ENCODE results near the gene IER3. TPM values are rescaled to one million over a fixed set of nuclear protein-coding genes. Genes with fewer than 3 reads are reported as not detected.
A peak's percentile ranks its signal among the peaks of the same experiment; 100 is the strongest.

IER3 gene
- total and polyA plus RNA-seq, 2 of the 13 experiments (the other 11 are each of a cell fraction or from before 2014, with no cell fraction given) = 51.1 to 131 TPM

GRCh38 chr6:30769088-30769852, 24.9 kb upstream of the IER3 start (continued):
- peak; percentile 27; the same call in 1 of the 2 replicates for TF ChIP-seq ARNT2 (CRISPR knock-in tag; IDR thresholded peaks at IDR 0.05; ENCODE audit: low read depth)
- peak; percentile 80 for TF ChIP-seq HOXA5 (CRISPR knock-in tag; IDR thresholded peaks at IDR 0.05)
- TF ChIP-seq RNF219 (CRISPR knock-in tag; IDR thresholded peaks at IDR 0.05) = peak; percentile 96
- peak; percentile 90 for TF ChIP-seq RXRA (CRISPR knock-in tag; IDR thresholded peaks at IDR 0.05)
- no peak; the same call in 1 of the 2 replicates for TF ChIP-seq ZNF3 (CRISPR knock-in tag; IDR thresholded peaks at IDR 0.05)
- TF ChIP-seq ZNF776 (CRISPR knock-in tag; IDR thresholded peaks at IDR 0.05) = no peak
- no peak for TF ChIP-seq FOXO4 (CRISPR knock-in tag; conservative IDR thresholded peaks at IDR 0.05)
- TF ChIP-seq ZKSCAN5 (CRISPR knock-in tag; IDR thresholded peaks at IDR 0.05) = peak; percentile 100
- peak; percentile 60; the same call in 1 of the 2 replicates for TF ChIP-seq KDM1A (CRISPR knock-in tag; IDR thresholded peaks at IDR 0.05)
- TF ChIP-seq SOX13 (IDR thresholded peaks at IDR 0.05) = peak; percentile 97
- TF ChIP-seq SOX13 (CRISPR knock-in tag; conservative IDR thresholded peaks at IDR 0.05 in 1 of 2, IDR thresholded peaks at IDR 0.05 in 1 of 2) = peak; percentile 73 to 95
- TF ChIP-seq ZNF17 (CRISPR knock-in tag; IDR thresholded peaks at IDR 0.05) = no peak
- TF ChIP-seq TEAD2 (CRISPR knock-in tag; IDR thresholded peaks at IDR 0.05) = no peak
- peak; percentile 55 for TF ChIP-seq YY1 (IDR thresholded peaks at IDR 0.05; ENCODE audit: insufficient read depth, insufficient replicate concordance, low read depth, low read length)
- TF ChIP-seq ZNF749 (CRISPR knock-in tag; IDR thresholded peaks at IDR 0.05; ENCODE audit: borderline replicate concordance) = no peak
- 0 out of 2 replicates have a peak, but pooled peaks have one; percentile 78 for TF ChIP-seq GTF2F1 (IDR thresholded peaks at IDR 0.05; ENCODE audit: low read length)
- TF ChIP-seq PLSCR1 (CRISPR knock-in tag; IDR thresholded peaks at IDR 0.05; ENCODE audit: borderline replicate concordance) = no peak
- TF ChIP-seq ZBTB43 (CRISPR knock-in tag; conservative IDR thresholded peaks at IDR 0.05) = 0 out of 2 replicates have a peak, but pooled peaks have one; percentile 48
- no peak for TF ChIP-seq MAFK (conservative IDR thresholded peaks at IDR 0.05 in 1 of 2, IDR thresholded peaks at IDR 0.05 in 1 of 2; ENCODE audit: low read length in 2 of 2)
- no peak for TF ChIP-seq PLRG1 (conservative IDR thresholded peaks at IDR 0.05)
- TF ChIP-seq LCORL (IDR thresholded peaks at IDR 0.05) = no peak; the same call in 1 of the 2 replicates
- TF ChIP-seq LCORL (CRISPR knock-in tag; IDR thresholded peaks at IDR 0.05) = peak; percentile 96
- TF ChIP-seq ZSCAN9 (CRISPR knock-in tag; IDR thresholded peaks at IDR 0.05; ENCODE audit: borderline replicate concordance) = peak; percentile 86; the same call in 1 of the 2 replicates
- TF ChIP-seq ZSCAN5A (CRISPR knock-in tag; IDR thresholded peaks at IDR 0.05; ENCODE audit: borderline replicate concordance) = 0 out of 2 replicates have a peak, but pooled peaks have one; percentile 14
